ENCODE data around the gene RASAL2.

DNA sequence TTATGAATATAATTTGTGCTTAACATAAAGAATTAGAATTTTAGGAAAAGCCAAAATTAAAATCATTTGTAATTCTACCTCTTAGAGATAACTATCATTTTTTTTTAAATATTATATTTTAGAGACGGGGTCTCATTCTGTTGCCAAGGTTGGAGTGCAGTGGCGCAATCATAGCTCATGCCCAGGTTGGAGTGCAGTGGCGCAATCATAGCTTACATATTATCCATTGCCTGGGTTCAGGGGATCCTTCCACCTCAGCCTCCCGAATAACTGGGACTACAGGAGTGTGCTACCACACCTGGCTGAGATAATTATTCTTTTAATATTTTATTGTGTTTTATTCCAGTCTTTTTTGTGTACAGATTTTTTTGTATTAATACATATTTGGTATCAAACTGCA is 8.3 kb downstream of the RASAL2 start:
- TF ChIP-seq, protein P1, sequence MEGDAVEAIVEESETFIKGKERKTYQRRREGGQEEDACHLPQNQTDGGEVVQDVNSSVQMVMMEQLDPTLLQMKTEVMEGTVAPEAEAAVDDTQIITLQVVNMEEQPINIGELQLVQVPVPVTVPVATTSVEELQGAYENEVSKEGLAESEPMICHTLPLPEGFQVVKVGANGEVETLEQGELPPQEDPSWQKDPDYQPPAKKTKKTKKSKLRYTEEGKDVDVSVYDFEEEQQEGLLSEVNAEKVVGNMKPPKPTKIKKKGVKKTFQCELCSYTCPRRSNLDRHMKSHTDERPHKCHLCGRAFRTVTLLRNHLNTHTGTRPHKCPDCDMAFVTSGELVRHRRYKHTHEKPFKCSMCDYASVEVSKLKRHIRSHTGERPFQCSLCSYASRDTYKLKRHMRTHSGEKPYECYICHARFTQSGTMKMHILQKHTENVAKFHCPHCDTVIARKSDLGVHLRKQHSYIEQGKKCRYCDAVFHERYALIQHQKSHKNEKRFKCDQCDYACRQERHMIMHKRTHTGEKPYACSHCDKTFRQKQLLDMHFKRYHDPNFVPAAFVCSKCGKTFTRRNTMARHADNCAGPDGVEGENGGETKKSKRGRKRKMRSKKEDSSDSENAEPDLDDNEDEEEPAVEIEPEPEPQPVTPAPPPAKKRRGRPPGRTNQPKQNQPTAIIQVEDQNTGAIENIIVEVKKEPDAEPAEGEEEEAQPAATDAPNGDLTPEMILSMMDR (conservative IDR thresholded peaks at IDR 0.05; ENCODE audit: low read depth in 2 of 2) = no peak
- TF ChIP-seq, protein P2, sequence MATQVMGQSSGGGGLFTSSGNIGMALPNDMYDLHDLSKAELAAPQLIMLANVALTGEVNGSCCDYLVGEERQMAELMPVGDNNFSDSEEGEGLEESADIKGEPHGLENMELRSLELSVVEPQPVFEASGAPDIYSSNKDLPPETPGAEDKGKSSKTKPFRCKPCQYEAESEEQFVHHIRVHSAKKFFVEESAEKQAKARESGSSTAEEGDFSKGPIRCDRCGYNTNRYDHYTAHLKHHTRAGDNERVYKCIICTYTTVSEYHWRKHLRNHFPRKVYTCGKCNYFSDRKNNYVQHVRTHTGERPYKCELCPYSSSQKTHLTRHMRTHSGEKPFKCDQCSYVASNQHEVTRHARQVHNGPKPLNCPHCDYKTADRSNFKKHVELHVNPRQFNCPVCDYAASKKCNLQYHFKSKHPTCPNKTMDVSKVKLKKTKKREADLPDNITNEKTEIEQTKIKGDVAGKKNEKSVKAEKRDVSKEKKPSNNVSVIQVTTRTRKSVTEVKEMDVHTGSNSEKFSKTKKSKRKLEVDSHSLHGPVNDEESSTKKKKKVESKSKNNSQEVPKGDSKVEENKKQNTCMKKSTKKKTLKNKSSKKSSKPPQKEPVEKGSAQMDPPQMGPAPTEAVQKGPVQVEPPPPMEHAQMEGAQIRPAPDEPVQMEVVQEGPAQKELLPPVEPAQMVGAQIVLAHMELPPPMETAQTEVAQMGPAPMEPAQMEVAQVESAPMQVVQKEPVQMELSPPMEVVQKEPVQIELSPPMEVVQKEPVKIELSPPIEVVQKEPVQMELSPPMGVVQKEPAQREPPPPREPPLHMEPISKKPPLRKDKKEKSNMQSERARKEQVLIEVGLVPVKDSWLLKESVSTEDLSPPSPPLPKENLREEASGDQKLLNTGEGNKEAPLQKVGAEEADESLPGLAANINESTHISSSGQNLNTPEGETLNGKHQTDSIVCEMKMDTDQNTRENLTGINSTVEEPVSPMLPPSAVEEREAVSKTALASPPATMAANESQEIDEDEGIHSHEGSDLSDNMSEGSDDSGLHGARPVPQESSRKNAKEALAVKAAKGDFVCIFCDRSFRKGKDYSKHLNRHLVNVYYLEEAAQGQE (IDR thresholded peaks at IDR 0.05; ENCODE audit: unreplicated experiment) = no peak
- no peak for TF ChIP-seq CREB1 (CRISPR knock-in tag; IDR thresholded peaks at IDR 0.05; ENCODE audit: low read depth)
- TF ChIP-seq EZH2phosphoT487 (IDR thresholded peaks at IDR 0.05; ENCODE audit: unreplicated experiment) = no peak
- TF ChIP-seq POLR2AphosphoS5 (IDR thresholded peaks at IDR 0.05; ENCODE audit: low read depth) = no peak
- TF ChIP-seq EZH2 (IDR thresholded peaks at IDR 0.05; ENCODE audit: low read depth, unreplicated experiment) = no peak

Data from GM23338 (cell line).